ENCODE data around the gene TDRD12.

GRCh38 chr19:32676186-32676894, 43.2 kb upstream of the TDRD12 start:
- no peak for TF ChIP-seq CTCF (IDR thresholded peaks at IDR 0.05; ENCODE audit: low read depth, low read length, missing input control)
- no peak for TF ChIP-seq REST (IDR thresholded peaks at IDR 0.05)
- no peak for TF ChIP-seq RAD21 (IDR thresholded peaks at IDR 0.05)
- TF ChIP-seq MAX (IDR thresholded peaks at IDR 0.05): no peak
- TF ChIP-seq JUND (IDR thresholded peaks at IDR 0.05): no peak

Measured in liver (tissue), 3 donors.